GM18870 (cell line): Measurements from ENCODE around the gene UBE2D1.

Experiments used
- ATAC-seq: cut with Tn5 transposase; IDR thresholded peaks from one replicate; pipeline ENCODE4 v1.9.1; 2021; ENCODE audit warnings: moderate library complexity; ENCODE audit not compliant: unreplicated experiment

UBE2D1 gene

DNA sequence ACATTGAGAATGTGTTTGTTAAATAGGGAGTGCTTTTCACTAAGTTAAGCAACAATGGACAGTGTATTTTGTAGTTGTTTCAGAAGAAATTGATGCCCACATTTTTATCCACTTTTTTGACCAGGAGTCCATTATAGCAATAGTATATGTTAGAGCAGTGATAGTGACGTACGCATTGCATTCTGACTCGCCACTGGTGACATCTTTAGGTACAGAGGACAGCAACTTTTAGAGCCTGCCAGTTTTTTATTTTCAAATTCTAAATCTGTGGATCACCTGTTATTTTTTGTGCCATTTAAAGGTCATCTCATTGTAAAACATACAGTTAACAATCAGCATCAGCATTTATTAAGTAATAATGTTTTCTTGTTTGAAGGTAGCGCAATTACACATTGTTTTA is 1.4 kb downstream of the UBE2D1 start:
- ATAC-seq: no peak

DNA sequence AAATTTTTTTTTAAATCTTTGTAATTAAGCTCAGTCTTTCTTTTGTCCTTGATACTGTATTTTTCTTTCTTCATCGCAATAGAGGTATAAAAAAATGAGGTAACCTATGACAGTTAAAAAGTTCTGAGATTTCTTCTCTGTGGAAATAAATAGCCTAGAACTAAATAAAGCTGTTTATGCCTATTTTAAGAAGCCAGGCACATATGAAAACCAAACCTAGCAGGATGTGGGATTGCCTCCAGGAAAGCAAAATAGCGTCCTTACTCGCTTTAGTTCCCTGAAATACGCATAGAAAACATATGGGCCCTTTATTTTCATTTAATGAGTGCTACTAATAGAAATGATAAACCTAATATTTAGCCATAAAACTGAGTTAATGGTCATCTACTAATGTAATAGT is 6.6 kb downstream of the UBE2D1 start:
- ATAC-seq: no peak

DNA sequence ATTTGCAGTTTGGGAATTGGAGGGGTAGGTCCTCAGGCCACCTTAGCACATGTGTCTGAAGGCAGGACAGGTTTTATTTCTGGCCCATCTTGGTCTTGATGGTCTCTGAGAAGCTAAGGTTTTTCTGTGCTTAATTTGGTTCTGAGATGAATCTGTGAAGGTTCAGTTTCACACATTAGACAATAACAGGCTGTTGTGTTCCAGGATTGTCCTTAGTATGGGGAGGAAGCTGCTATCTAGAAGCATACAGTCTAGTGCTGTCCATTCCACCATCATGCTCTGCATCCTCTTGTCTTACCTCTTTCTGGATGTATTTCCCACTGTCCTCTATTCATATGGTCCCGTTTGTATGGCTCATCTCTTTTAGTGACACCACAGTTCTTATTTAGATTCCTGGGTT is 7.1 kb downstream of the UBE2D1 start:
- ATAC-seq: peak; percentile 70

DNA sequence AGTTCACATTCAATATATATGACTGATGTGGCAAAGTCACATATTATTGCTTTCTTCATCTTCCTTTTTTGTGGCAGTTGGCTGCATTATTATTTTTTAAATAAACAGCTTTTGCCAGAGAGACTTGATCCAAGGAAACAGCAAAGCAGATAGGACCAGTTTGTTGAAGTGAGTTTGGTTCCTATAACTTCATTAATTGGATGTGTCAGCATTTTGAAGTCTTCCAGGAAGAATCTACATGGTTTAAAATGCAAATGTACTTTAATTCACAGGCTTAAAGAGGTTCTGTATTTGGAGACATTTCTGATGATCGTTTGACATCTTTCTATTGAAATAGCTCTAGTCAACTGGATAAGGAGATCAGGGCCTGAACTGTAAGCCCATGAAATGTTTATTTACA is 13.2 kb downstream of the UBE2D1 start:
- ATAC-seq: no peak

DNA sequence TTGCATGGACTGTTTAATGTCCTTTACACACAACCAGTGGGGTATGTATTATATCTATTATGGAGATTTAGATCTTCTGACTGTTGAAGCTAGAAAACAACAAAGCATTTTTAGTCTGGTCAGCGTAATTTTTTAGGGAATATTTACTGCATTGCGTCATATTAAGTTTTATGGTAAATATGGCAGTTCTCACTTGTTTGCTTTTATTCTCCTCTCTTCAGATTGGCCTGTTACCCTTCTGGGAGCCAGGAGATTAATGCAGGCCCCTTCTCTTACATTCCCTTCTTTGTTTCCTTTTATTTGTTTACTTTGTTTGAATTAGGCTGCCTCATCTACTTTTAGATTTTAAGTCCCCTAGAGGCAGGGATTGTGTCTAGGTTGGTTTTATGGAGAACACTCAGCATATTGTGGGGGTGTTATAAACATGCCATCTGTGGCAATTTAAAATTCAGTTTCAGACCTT is 13.8 kb downstream of the UBE2D1 start:
- no peak for ATAC-seq

DNA sequence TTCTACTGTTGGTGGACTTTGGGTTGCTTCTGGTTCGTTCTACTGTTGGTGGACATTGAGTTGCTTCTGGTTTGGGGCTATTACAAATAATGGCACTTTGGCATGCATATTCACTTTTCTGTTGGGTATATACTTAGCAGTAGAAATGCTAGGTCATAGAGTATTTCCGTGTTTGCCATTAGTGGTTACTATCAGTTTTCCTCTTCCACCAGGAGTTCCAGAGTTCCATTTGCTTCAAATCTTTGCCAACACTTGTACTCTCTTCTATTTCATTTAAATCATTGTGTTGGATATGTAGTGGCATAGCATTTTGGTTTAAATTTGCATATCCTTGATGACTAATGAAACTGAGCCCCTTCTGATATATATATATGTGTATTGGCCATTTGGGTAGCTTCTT is 15.2 kb downstream of the UBE2D1 start:
- no peak for ATAC-seq

DNA sequence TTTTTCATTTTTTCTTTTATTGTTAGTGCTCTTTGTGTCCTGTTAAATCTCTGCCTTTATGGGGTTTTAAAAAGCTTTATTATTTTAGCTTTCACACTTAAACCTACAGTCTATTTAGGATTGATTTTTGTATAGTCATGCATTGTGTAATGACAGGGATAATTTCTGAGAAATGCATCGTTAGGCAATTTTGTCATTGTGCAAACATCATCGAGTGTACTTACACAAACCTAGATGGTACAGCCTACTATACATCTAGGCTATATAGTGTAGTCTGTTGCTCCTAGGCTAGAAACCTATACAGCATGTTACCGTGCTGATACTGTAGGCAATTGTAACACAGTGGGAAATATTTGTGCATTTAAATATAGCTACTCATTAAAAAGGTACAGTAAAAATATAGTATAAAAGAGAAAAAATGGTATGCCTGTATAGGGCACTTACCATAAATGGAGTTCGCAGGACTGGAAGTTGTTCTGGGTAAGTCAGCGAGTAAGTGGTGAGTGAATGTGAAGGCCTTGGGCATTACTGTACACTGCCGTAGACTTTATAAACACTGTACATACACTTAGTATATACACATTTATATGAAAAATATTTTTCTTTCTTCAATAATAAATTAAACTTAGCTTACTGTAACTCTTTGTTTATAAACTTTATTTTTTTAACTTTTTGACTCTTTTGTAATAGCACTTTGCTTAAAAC is 16.0 kb downstream of the UBE2D1 start:
- ATAC-seq: no peak

DNA sequence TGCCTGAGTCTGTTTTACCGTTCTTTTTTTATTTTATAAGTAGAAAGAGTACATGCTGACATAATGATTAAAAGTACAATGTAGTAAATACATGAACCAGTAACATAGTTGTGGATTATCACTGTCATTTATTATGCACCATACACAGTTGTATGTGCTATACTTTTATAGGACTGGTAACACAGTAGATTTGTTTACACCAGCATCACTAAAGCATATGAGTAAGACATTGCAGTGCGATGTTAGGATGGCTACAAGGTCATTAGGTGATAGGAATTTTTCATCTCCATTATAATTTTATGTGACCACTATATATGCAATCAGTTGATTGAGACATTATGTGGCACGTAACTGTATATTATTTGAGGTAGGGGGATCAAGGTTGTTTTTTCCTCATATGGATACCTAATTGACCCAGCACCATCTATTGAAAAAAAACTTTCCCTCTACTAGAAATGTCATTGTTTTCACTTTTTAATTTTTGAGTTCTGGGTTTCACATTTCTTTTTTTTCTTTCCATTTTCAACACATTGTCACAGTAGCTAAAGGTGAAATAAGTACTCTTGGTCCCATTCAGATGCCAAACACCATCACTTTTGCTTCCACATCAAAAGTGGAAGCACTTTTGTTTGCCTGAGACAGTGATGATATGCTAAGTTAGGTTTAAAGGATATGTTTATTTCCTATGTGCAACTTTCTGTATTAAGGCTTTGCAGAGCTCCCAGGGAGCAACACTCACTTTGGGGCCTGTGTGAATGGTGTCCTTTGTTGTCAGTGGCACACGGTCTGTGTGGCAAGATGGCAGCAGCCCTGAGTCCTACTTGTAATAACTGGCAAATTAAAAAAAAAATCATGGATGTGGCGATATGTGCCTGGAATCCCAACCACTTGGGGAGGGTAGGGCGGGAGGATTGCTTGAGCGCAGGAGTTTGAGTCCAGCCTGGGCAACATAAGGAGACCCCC is 17.1 kb downstream of the UBE2D1 start:
- no peak for ATAC-seq

DNA sequence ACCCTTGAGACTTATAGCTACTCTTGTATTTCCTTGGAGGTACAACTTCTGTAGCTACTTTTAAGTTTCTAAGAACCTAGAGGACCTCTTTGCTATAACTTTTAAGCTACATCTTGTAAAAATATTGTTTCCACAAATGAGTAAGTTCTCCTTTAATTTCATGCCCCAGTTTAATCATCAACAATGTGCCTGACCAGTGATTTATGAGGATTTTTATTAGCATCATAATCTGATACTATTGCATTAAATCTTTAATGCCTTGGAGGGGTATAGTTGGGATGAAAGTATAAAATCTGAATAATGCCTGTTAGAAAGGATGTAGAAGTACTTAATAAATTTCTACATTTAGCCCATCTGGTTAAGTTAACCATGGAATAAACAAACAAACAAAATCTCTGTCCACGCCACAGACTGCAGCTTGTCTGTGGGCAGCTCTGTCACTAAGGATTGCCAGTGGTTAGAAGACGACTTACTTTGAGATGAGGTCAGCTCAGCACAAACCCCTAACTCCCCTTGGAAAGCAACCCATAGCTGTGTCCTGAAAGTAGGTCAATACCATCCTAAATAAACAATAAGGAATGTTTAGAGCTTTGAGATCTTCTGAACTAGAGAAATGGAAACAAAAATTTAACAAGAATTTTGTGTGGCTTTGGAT is 18.3 kb downstream of the UBE2D1 start:
- no peak for ATAC-seq

DNA sequence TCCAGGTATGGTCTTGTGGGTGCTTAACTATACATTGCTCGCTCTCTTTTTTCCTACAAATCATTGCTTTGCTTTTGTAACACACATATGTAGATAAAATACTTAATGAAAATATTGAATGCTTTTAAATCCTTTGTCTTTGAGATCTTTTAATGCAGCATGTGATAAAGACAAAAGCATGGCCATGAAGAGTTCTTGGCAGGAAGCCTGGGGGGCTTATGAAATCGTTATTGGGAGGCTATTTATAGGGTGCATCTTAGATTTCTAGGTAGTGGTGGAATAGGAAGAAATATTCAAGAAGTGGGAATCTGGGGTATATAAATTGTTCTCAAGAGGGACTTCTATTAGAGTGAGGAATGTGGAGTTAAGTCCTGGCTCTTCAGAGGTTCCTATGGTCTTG is 21.9 kb downstream of the UBE2D1 start:
- ATAC-seq: no peak

DNA sequence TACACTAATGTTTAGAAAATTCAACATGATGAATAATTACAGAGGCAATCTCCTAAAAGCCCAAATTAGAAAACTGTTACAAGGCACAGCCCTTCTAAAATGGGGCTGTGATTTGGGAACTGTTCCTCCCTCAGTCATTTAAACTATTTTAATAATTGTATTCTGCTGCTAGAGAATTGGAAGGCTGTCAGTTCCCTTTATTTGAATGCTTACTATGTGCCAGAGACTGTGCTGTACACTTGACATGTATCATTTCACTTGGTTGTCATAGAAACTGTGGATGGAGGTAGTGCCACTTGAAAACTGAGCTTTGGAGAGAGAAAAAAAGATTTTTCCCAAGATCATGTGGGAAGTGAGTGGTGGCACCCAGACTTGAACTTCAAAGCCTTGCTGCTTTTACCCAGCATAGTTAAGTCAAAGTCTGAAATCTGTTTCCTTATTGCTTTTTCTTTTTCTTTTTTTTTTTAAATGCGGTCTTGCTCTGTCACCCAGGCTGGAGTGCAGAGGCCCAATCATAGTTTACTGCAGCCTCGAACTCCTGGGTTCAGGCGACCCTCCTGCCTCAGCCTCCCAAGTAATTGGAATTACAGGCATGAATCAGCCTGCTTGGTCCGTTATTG is 23.6 kb downstream of the UBE2D1 start:
- no peak for ATAC-seq

DNA sequence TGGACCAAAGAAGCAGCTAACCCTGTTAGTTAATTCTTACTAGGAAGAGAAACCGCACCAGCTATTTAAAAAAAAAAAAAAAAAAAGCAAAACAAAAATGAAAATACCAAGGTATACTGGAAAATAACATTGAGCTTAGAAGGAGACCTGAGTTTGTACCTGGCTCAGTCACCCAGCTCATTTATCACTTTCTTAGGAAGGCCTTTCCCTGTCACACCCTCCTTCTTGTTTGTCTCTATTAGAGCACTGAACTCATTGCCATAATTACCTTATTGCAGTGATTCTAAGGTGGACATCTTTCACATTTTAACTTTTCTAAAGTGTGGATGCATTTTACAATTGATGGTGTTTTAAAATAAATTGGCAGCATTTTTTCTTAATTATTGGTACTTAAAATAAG is 24.1 kb downstream of the UBE2D1 start:
- ATAC-seq: no peak

DNA sequence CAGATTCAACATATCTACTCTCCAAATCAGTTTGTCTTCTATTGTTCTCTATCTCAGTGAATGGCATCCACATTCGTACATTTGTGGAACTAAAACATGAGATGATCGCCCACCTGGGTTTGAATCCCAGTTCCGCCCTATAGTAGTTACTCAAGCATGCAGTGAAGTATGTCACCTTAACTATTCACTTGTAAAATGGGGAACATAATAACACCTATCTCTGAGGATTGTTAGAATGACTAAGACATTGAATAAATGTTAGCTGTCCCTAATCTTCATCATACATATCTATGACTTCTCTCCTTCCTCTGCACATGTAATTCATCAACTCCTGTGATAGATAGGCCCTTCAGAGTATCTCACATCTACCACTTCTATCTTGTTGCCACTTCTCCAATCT is 24.7 kb downstream of the UBE2D1 start:
- ATAC-seq: no peak

DNA sequence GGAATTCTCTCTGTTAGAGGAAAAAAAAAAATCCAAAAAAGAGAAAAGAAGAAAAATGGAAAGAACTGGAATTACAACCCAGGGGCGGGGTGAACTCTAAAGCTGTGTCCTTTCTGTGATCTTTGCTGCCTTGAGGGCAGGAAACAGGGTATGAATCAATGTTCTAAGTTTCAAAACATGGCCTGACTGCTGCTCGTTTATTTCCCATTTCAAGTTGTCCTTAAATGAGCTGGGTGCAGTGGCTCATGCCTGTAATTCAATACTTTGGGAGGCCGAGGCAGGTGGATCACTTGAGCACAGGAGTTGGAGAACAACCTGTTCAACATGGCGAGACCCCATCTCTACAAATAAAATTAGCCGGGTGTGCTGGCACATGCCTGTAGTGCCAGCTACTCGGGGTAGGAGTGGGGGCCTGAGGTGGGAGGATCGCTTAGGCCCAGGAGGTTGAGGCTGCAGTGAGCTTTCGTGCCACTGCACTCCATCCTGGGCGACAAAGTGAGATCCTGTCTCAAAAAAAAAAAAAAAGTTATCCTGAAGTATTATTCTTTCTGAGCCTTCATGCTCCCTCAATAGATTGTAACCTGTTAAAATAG is 25.7 kb downstream of the UBE2D1 start:
- ATAC-seq: no peak

DNA sequence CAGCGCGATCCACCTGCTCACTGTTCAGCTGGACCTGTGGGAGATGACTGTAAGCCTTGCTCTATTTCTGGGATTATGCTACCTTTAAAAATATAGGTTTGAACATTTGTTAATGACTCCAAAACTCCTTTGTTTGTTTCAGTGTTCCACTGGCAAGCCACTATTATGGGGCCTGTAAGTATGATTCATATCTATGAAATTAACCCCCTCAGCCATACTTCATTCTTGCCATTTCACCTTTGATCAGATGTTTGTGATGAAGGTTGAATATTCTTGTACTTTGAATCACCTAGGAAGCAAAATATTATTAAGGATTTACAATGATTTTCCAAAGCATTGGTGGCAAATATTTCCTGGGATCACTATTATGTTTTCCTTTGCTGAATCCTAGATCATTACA is 26.5 kb downstream of the UBE2D1 start:
- ATAC-seq: no peak

DNA sequence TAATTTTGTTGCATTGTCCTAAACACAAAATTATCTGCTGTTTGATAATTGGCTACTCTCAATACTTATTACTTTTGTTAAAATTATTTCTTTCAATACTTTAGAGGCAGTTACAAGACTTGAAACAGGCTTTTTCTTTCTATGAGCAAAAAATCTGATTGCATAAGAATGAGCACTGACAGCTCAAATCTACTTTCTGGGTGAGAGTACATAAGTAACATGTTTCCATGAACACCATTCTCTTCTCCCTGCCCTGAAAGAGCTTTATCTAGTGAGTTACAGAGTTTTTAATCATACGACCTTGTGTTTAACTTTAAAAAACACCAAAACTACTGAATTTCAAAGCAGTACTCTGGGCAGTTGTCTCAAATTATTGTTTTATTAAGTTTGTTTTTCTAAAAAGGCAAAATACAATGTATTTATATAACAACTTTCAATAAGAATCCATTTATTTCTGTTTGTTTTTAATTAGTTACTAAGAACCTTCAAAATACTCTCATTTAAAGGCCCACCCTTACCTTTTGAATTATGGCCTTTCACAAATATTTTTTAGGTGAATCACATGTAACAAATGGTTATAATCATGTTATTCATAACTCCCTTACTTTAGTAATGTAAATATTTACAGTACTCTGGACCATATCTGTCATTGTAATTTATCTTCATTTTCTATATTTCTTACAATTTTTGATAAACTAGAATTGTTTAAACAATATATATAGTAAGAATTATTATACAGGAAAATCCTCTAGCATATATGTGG is 27.4 kb downstream of the UBE2D1 start:
- no peak for ATAC-seq

DNA sequence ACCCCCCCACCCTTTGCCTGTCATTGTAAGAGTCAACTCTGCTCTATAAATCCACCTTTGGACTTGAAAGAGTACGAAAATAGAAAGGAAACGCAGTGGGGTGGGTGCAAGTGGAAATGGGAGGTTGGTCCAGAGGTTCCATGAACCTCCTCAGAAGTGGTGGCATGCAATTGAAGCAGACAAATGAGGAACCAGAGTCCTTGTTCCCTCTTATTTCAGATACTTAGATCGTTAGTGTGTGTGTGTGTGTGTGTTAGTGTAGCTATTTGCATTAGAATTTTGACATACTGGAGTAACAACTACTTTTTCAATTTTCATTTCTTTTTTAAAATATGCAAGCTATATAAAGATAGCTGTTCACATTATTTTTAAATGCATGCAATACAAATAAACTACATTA is 32.3 kb downstream of the UBE2D1 start:
- ATAC-seq: no peak

DNA sequence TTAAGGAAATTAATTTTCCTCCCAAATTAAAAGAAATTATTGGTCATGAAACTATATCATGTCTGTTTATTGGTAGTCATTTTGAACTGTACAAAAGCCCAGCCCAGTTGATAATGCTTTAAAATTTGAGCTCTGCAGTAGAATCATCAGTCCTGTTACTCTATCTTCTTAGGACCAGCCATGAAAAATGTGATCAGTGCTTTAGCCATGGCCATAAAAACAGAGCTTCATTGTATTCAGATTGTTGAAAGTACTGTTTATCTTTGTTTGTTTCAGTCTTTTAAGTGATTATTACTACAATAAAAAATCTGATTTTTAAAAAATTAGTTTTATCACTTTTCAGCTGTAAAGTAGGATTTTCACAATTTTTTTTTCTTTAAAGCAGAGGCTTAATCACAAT is 36.7 kb downstream of the UBE2D1 start:
- no peak for ATAC-seq

DNA sequence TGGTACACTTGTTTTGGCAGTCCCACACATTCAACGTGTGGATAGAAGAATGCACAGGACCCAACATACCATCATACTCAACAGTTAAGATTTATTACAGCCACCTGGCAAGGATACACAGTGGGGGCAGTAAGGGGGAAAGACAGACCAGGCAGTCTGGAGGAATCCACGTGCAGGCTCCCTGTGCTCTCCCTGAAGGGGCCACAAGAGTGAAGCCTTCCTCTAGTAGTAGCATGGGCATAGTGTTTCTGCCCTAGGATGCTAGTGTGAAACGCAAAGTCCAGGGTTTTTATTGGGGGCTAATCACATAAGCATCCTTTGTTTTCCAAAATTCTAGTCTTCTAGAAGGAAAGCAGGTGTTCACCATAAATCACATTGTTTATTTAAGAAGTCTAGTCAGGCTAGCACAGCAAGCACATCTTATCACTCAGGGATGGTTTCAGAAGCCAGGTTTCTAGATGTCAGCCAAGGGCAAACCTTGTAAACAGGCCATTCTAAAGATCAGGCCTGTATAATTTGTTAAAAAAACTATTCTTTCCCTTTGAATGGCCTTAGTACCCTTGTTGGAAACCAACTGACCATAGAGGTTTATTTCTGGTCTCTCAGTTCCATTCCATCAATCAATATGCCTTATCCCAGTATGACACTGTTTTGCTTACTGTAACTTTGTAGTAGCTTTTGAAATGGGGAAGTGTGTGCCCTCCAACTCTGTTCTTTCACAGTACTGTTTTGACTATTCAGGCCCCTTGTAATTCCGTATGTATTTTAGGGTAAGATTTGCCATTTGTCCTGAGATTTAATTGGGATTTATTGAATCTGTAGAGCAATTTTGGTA is 38.0 kb downstream of the UBE2D1 start:
- ATAC-seq: peak; percentile 70
